ENCODE data around the gene FRAS1.

GRCh38 chr4:78184584-78184983 is 127.5 kb downstream of the FRAS1 start:
- TF ChIP-seq POLR2A (IDR thresholded peaks at IDR 0.05) (no peak), CTCF (IDR thresholded peaks at IDR 0.05) (no peak)

All from prostate gland (tissue), 2 donors.